A549 treated with AZD9567 at 1 μM for 4 hours (cell line): ENCODE data around the gene BTBD17. TPM values are rescaled to one million over a fixed set of nuclear protein-coding genes. Genes with fewer than 3 reads are reported as not detected.

Source experiments
- total RNA-seq: library from RNA; stranded (reverse); fragments of 200-300 nt; extraction: Qiagen RNA extraction; gene quantifications from 5 replicates; pipeline ENCODE4 v1.2.3, GENCODE V29; 2022; ENCODE audit not compliant: insufficient read depth

Gene BTBD17, protein sequence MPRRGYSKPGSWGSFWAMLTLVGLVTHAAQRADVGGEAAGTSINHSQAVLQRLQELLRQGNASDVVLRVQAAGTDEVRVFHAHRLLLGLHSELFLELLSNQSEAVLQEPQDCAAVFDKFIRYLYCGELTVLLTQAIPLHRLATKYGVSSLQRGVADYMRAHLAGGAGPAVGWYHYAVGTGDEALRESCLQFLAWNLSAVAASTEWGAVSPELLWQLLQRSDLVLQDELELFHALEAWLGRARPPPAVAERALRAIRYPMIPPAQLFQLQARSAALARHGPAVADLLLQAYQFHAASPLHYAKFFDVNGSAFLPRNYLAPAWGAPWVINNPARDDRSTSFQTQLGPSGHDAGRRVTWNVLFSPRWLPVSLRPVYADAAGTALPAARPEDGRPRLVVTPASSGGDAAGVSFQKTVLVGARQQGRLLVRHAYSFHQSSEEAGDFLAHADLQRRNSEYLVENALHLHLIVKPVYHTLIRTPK
- total RNA-seq = 0.08 TPM in 1 of 5 replicates, not detected in the others

DNA sequence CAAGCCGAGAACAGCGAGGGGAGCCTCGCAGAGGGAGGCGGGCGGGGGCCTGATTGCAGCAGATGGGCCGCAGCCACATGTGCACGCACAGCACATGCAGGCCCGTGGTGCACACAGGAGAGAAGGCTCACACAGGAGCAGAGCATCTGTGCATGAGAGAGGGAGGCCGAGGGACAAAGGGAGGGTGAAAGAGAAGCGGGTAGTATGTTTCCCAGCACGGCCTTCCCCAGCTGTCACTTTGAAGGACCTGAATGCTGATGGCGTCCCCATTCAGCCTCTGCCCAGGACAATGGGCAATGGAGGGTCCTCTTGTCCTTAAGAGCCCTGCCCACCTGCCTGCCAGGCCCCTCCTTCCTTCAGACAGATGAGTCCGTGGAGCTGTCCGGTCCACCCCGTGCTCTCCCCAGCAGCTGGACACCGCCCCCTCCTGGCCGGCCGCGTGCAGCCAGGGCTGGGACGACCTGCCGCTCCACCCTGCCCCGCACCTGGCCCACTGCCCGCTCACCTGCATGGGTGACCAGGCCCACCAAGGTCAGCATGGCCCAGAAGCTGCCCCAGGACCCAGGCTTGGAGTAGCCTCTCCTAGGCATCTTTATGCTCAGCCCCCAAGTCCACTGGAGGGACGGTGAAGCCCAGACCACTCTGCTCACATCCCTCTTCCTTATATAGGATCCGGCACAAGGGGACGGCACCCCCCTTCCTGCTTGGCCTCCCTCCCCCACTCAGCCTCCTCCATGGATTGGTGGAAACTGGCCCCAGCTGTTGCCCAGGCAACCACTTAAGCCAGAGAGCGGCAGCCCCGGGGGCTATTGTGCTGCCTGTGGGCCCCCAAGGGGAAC, at the start of gene BTBD17:
Gene BTBD17 (minus strand): TSS at position 639 of the 839 bp plus-strand sequence. CDS start 49 bp downstream, at position 590.

GRCh38 chr17:74367206-74367605, 5.5 kb upstream of the BTBD17 start, which contains the start of gene GPR142:
TSS of gene GPR142 (plus strand) at chr17:74367506. CDS start at chr17:74369541, 2,035 bp downstream.

GRCh38 chr17:74325743-74326379, 35.8 kb downstream of the BTBD17 start, which contains the start of gene KIF19:
TSS of gene KIF19 (plus strand) at chr17:74326226. CDS start at chr17:74326350, 124 bp downstream.

Other genes with a start within 250 kb of the BTBD17 start
- gene RPL38, start 158.2 kb downstream of the BTBD17 start, total RNA-seq = 2,702 to 4,782 TPM (median 2,898 TPM) in 5 replicates
- gene TTYH2, start 148.3 kb downstream of the BTBD17 start, total RNA-seq = 0.78 to 2.3 TPM (median 1.9 TPM) in 5 replicates
- 0.05 TPM in 1 of 5 replicates, not detected in the others for gene DNAI2, start 87.6 kb downstream of the BTBD17 start, total RNA-seq
- 0.02 to 0.04 TPM in 2 of 5 replicates, not detected in the others for gene KIF19, start 35.6 kb downstream of the BTBD17 start, total RNA-seq
- not detected in 5 replicates for gene GPR142, start 5.6 kb upstream of the BTBD17 start, total RNA-seq
- gene GPRC5C, start 70.2 kb upstream of the BTBD17 start, total RNA-seq = 30.9 to 57.7 TPM (median 51.7 TPM) in 5 replicates
- gene CD300A, start 104.8 kb upstream of the BTBD17 start, total RNA-seq = 0.09 to 0.15 TPM in 2 of 5 replicates, not detected in the others
- gene CD300LB, start 169.6 kb upstream of the BTBD17 start, total RNA-seq = 0.05 to 0.12 TPM (median 0.07 TPM) in 4 of 5 replicates, not detected in the other
- 0.13 to 0.19 TPM (median 0.16 TPM) in 4 of 5 replicates, not detected in the other for gene CD300C, start 184.2 kb upstream of the BTBD17 start, total RNA-seq
- gene CD300H, start 205.6 kb upstream of the BTBD17 start, total RNA-seq = 0.39 to 0.70 TPM (median 0.45 TPM) in 4 of 5 replicates, not detected in the other
- gene CD300LD, start 230.4 kb upstream of the BTBD17 start, total RNA-seq = not detected in 5 replicates